Ovary (tissue), 9 donors: ENCODE measurements around the gene PINLYP. TPM values are rescaled to one million over a fixed set of nuclear protein-coding genes. Genes with fewer than 3 reads are reported as not detected.

ENCODE experiments used
- DNase-seq, 5 donors: peaks; one replicate each; pipeline ENCODE4 v3.0.0-alpha.2; 2019 to 2020
- H3K27ac ChIP-seq, 2 donors: fragments of 200-600 bp; one replicate each; pipeline versions ENCODE4 v1.5.1 to v1.8.0; 2019 to 2022
- H3K27me3 ChIP-seq: fragments of 200-600 bp; one replicate; pipeline ENCODE4 v1.8.0; 2022
- H3K36me3 ChIP-seq: fragments of 200-600 bp; sonication (generic); one replicate; pipeline ENCODE4 v1.5.1; 2019
- H3K4me1 ChIP-seq: one replicate; pipeline ENCODE4 v1.8.1; 2013; ENCODE audit warnings: mild to moderate bottlenecking, moderate library complexity; ENCODE audit not compliant: insufficient read depth
- H3K4me3 ChIP-seq: fragments of 200-600 bp; sonication (generic); one replicate; pipeline ENCODE4 v1.5.1; 2017
- H3K9me3 ChIP-seq, 2 donors: fragments of 200-600 bp in 1 of 2; sonication (generic) in 1 of 2; one replicate each; pipeline versions ENCODE4 v1.5.1 to v1.8.1; 2013 to 2019; ENCODE audit warnings: mild to moderate bottlenecking in 1 of 2, moderate library complexity in 1 of 2
- CTCF ChIP-seq, 3 donors: fragments of 450-650 bp in 2 of 3; fragments of 200-600 bp in 1 of 3; IDR thresholded peaks; one replicate each; pipeline versions ENCODE4 v1.5.1 to v1.8.0; 2016 to 2022; ENCODE audit warnings: antibody characterized with exemption in 3 of 3, mild to moderate bottlenecking in 1 of 3
- EP300 ChIP-seq: sonication (generic); formaldehyde crosslinking; IDR thresholded peaks from one replicate; pipeline ENCODE4 v1.6.1; 2017; ENCODE audit warnings: antibody characterized with exemption
- POLR2A ChIP-seq: fragments of 450-650 bp; IDR thresholded peaks from one replicate; pipeline ENCODE4 v1.6.1; 2017; ENCODE audit warnings: antibody characterized with exemption, mild to moderate bottlenecking, moderate library complexity
- WGBS, 3 donors: extraction: QIAGEN DNeasy Blood & Tissue Kit in 1 of 3; methylation state at CpG; one replicate each; pipeline versions ENCODE4 v1.1.5 to v1.1.7; 2013 to 2017; 5-methylcytosine and 5-hydroxymethylcytosine counted together
- intact Hi-C, 4 donors: fragments of 100-400 bp; cut with DNase I; formaldehyde crosslinking; loops; one replicate each; pipeline versions ENCODE4 v1.11.0 to v1.15.1; 2022 to 2023
- polyA plus RNA-seq, 2 donors: library from polyadenylated mRNA; stranded (reverse); fragments of 200-250 nt in 1 of 2; fragments of 350-450 nt in 1 of 2; fragmentation: Illumina TruSeq in 1 of 2; extraction: RNeasy Lipid Tissue Mini Kit (QIAGEN cat#74804) in 1 of 2; gene quantifications; one replicate each; pipeline ENCODE4 v1.2.3, GENCODE V29; 2013 to 2014
- total RNA-seq, 7 donors: library from RNA; depleted of rRNA in 2 of 7; stranded (reverse); fragments of >200 nt in 2 of 7; fragmentation: NEBNext Ultra II Directional in 3 of 7; extraction: Animal tissue kit (Norgen Biotek cat#: 25700) in 3 of 7; gene quantifications; one replicate each; pipeline versions ENCODE4 v1.1.0 to v1.2.4, GENCODE V29; 2016 to 2023
- donor health status: DM: no; HTN: no; CAD: no; lungs with moderate emphysema.
- donor health status: DM: no; HTN: no; CAD: no.
- donor health status: Bipolar disorder and iron deficiency.
- donor health status: DM: yes; HTN: yes; CAD: no.
- donor health status: DM: no; HTN: no; CAD: no.
- donor health status: DM: yes; HTN: yes; CAD: no.

Gene PINLYP
- total and polyA plus RNA-seq, 9 donors = 10.6 to 29.9 (median 18.0) TPM

- peak; percentile 26 to 60 (median 54) for DNase-seq
- H3K9me3 ChIP-seq = no peaks in the 10 kb centered on the region
- peaks cover 13% of the 10 kb centered on the region for H3K4me1 ChIP-seq
- no peaks in the 10 kb centered on the region for H3K36me3 ChIP-seq
- H3K27ac ChIP-seq = peak overlapping the region in 1 of 2 donors; percentile 58
- intact Hi-C loops = no loop called here
- H3K4me3 ChIP-seq = peak overlapping the region; percentile 38
- no peaks in the 10 kb centered on the region for H3K27me3 ChIP-seq
- 67 to 77% (median 73%) methylated on average over 37 of the region's 37 CpGs for WGBS, 3 donors
- TF ChIP-seq EP300 (no peak), POLR2A (no peak), CTCF (IDR thresholded peaks at IDR 0.05) (no peak)
These were observed 616 bp downstream of the PINLYP start for GRCh38 chr19:43575955-43576878.

GRCh38 chr19:43578787-43579186 is 3.2 kb downstream of the PINLYP start:
- DNase-seq = no peak
- peaks cover 17% of the 10 kb centered on the region for H3K4me1 ChIP-seq
- intact Hi-C loops = no loop called here
- no peaks in the 10 kb centered on the region for H3K36me3 ChIP-seq
- no peaks in the 10 kb centered on the region for H3K9me3 ChIP-seq
- no peak overlapping the region for H3K4me3 ChIP-seq
- H3K27ac ChIP-seq = no peak overlapping the region
- no peak for TF ChIP-seq POLR2A
- TF ChIP-seq CTCF (IDR thresholded peaks at IDR 0.05) = no peak
- TF ChIP-seq EP300 = no peak
- H3K27me3 ChIP-seq = no peaks in the 10 kb centered on the region
- WGBS, 3 donors = 81 to 85% (median 83%) methylated on average over 3 of the region's 3 CpGs

- H3K9me3 ChIP-seq = no peaks in the 10 kb centered on the region
- no peak for TF ChIP-seq EP300
- no peak for TF ChIP-seq CTCF (IDR thresholded peaks at IDR 0.05)
- no peak for TF ChIP-seq POLR2A
- intact Hi-C loops = no loop called here
- H3K4me3 ChIP-seq = peak overlapping the region; percentile 46
- H3K4me1 ChIP-seq = peaks cover 7% of the 10 kb centered on the region
- DNase-seq = peak in 1 of 5 donors; percentile 26
- H3K36me3 ChIP-seq = no peaks in the 10 kb centered on the region
- 11 to 48% (median 27%) methylated on average over 7 of the region's 7 CpGs for WGBS, 3 donors
- peak overlapping the region; percentile 20 to 62 for H3K27ac ChIP-seq
- H3K27me3 ChIP-seq = no peaks in the 10 kb centered on the region
These were observed 5.9 kb downstream of the PINLYP start for GRCh38 chr19:43581467-43581866.

- no peak overlapping the region for H3K4me3 ChIP-seq
- intact Hi-C loops = no loop called here
- no peak for DNase-seq
- 83 to 95% (median 91%) methylated on average over 2 of the region's 2 CpGs for WGBS, 3 donors
- peaks cover 7% of the 10 kb centered on the region for H3K4me1 ChIP-seq
- no peaks in the 10 kb centered on the region for H3K36me3 ChIP-seq
- no peaks in the 10 kb centered on the region for H3K27me3 ChIP-seq
- H3K27ac ChIP-seq = no peak overlapping the region
- no peaks in the 10 kb centered on the region for H3K9me3 ChIP-seq
- TF ChIP-seq POLR2A (no peak), CTCF (IDR thresholded peaks at IDR 0.05) (no peak), EP300 (no peak)
These were observed 6.9 kb downstream of the PINLYP start for GRCh38 chr19:43582495-43582894.
